ENCODE measurements around the gene RANBP10. TPM values are rescaled to one million over a fixed set of nuclear protein-coding genes. Genes with fewer than 3 reads are reported as not detected.
A peak's percentile ranks its signal among the peaks of the same experiment; 100 is the strongest.

The RANBP10 gene
- total and polyA plus RNA-seq, 8 donors = 16.8 to 45.8 (median 34.5) TPM

- no peak for ATAC-seq
- Histone ChIP-seq H3K4me1 (no peaks in the 10 kb centered on the region), H3K9me3 (no peaks in the 10 kb centered on the region), H3K27ac (no peak overlapping the region), H3K36me3 (peaks cover 0 to 53% of the 10 kb centered on the region in 2 donors), H3K27me3 (no peaks in the 10 kb centered on the region), H3K4me3 (no peak overlapping the region)
- no peak for DNase-seq
- intact Hi-C loops (cut with DNase I) = no loop called here
- no peak for TF ChIP-seq CTCF (IDR thresholded peaks at IDR 0.05)
Observed at GRCh38 chr16:67740391-67740790, 66.0 kb downstream of the RANBP10 start.

GRCh38 chr16:67736858-67737257 is 69.5 kb downstream of the RANBP10 start:
- Histone ChIP-seq H3K27me3 (no peaks in the 10 kb centered on the region), H3K9me3 (no peaks in the 10 kb centered on the region), H3K4me3 (no peak overlapping the region), H3K36me3 (peaks cover 0 to 52% of the 10 kb centered on the region in 2 donors), H3K27ac (no peak overlapping the region), H3K4me1 (no peaks in the 10 kb centered on the region)
- intact Hi-C loops (cut with DNase I) = no loop called here
- TF ChIP-seq CTCF (IDR thresholded peaks at IDR 0.05) = no peak
- no peak for ATAC-seq
- DNase-seq = peak in 1 of 4 donors; percentile 9

- Histone ChIP-seq H3K27me3 (no peaks in the 10 kb centered on the region), H3K27ac (no peak overlapping the region), H3K4me3 (no peak overlapping the region), H3K9me3 (no peaks in the 10 kb centered on the region), H3K36me3 (peaks cover 5 to 56% of the 10 kb centered on the region in 2 donors), H3K4me1 (no peaks in the 10 kb centered on the region)
- no peak for ATAC-seq
- intact Hi-C loops (cut with DNase I) = no loop called here
- peak in 1 of 4 donors; percentile 53 for DNase-seq
- TF ChIP-seq CTCF (IDR thresholded peaks at IDR 0.05) = no peak
Observed at GRCh38 chr16:67734731-67735201, 71.6 kb downstream of the RANBP10 start.

- intact Hi-C loops (cut with DNase I) = no loop called here
- peaks cover 5 to 61% of the 10 kb centered on the region in 2 donors for H3K36me3 ChIP-seq
- TF ChIP-seq CTCF (IDR thresholded peaks at IDR 0.05) = no peak
Observed at GRCh38 chr16:67733734-67734470, 72.5 kb downstream of the RANBP10 start.

GRCh38 chr16:67731753-67732095 is 74.6 kb downstream of the RANBP10 start:
- Histone ChIP-seq H3K36me3 (peaks cover 5 to 78% of the 10 kb centered on the region in 2 donors), H3K27ac (no peak overlapping the region), H3K4me3 (no peak overlapping the region), H3K27me3 (no peaks in the 10 kb centered on the region), H3K9me3 (no peaks in the 10 kb centered on the region), H3K4me1 (no peaks in the 10 kb centered on the region)
- intact Hi-C loops (cut with DNase I) = no loop called here
- TF ChIP-seq CTCF (IDR thresholded peaks at IDR 0.05) = no peak
- no peak for DNase-seq
- no peak for ATAC-seq

More at GRCh38 chr16:67733734-67734470, 72.5 kb downstream of the RANBP10 start:
- H3K27ac ChIP-seq = no peak overlapping the region
- H3K4me3 ChIP-seq = no peak overlapping the region
- H3K9me3 ChIP-seq = no peaks in the 10 kb centered on the region
- H3K4me1 ChIP-seq = no peaks in the 10 kb centered on the region
- DNase-seq (peak in 1 of 4 donors; percentile 17), ATAC-seq (no peak)
- H3K27me3 ChIP-seq = no peaks in the 10 kb centered on the region
